ENCODE results near the gene EFR3B.

The EFR3B gene

GRCh38 chr2:25197336-25198208 lies 155.7 kb downstream of the EFR3B start:
- DNase-seq, result no peak

- DNase-seq, result no peak
Observed at GRCh38 chr2:25198209-25198525, 156.3 kb downstream of the EFR3B start.

- no peak for DNase-seq
Observed at GRCh38 chr2:25198576-25198975, 156.7 kb downstream of the EFR3B start.

GRCh38 chr2:25201265-25201664 lies 159.4 kb downstream of the EFR3B start:
- DNase-seq, result no peak

GRCh38 chr2:25201794-25202193 lies 159.9 kb downstream of the EFR3B start:
- no peak for DNase-seq

GRCh38 chr2:25202275-25202674 lies 160.4 kb downstream of the EFR3B start:
- no peak for DNase-seq

- DNase-seq, result no peak
Observed at GRCh38 chr2:25204190-25204838, 162.4 kb downstream of the EFR3B start.

- no peak for DNase-seq
Observed at GRCh38 chr2:25207078-25207545, 165.2 kb downstream of the EFR3B start.
